Measurements from ENCODE around the gene ZNF467.

Gene ZNF467

GRCh38 chr7:149741629-149742028 is 31.8 kb downstream of the ZNF467 start:
- no peak for DNase-seq

GRCh38 chr7:149736478-149737360 is 36.7 kb downstream of the ZNF467 start:
- DNase-seq, result no peak

GRCh38 chr7:149735779-149736477 is 37.5 kb downstream of the ZNF467 start:
- no peak for DNase-seq

GRCh38 chr7:149735181-149735602 is 38.2 kb downstream of the ZNF467 start:
- DNase-seq, result no peak

- no peak for DNase-seq
These were observed 38.7 kb downstream of the ZNF467 start for GRCh38 chr7:149734791-149735075.

GRCh38 chr7:149733924-149734790 is 39.2 kb downstream of the ZNF467 start:
- no peak for DNase-seq

- no peak for DNase-seq
These were observed 40.1 kb downstream of the ZNF467 start for GRCh38 chr7:149733131-149733923.

- no peak for DNase-seq
These were observed 40.8 kb downstream of the ZNF467 start for GRCh38 chr7:149732611-149733010.

GRCh38 chr7:149732111-149732561 is 41.3 kb downstream of the ZNF467 start:
- no peak for DNase-seq

GRCh38 chr7:149731207-149731955 is 42.0 kb downstream of the ZNF467 start:
- no peak for DNase-seq

- no peak for DNase-seq
These were observed 43.2 kb downstream of the ZNF467 start for GRCh38 chr7:149729983-149730801.

- DNase-seq, result no peak
These were observed 43.8 kb downstream of the ZNF467 start for GRCh38 chr7:149729586-149729982.

- DNase-seq, result no peak
These were observed 44.7 kb downstream of the ZNF467 start for GRCh38 chr7:149728491-149729375.

GRCh38 chr7:149727899-149728476 is 45.4 kb downstream of the ZNF467 start:
- DNase-seq, result no peak

GRCh38 chr7:149727053-149727898 is 46.1 kb downstream of the ZNF467 start:
- no peak for DNase-seq

GRCh38 chr7:149725916-149726315 is 47.5 kb downstream of the ZNF467 start:
- DNase-seq, result no peak

- no peak for DNase-seq
These were observed 48.0 kb downstream of the ZNF467 start for GRCh38 chr7:149725426-149725821.

All from DMS79 (cell line).